SU-DHL-6 (cell line): ENCODE data around the gene WDR86.

Experiments
- H2AFZ ChIP-seq: fragments of 200-600 bp; sonication (generic); 2 replicates; pipeline ENCODE4 v1.6.1; 2014; ENCODE audit warnings: low read depth, mild to moderate bottlenecking, moderate library complexity, mixed read lengths, antibody characterized with exemption, low read length; ENCODE audit not compliant: severe bottlenecking
- H3F3A ChIP-seq: fragments of 200-600 bp; shearing (Covaris generic); 2 replicates; pipeline ENCODE4 v1.6.0; 2016; ENCODE audit warnings: antibody characterized with exemption, mild to moderate bottlenecking; ENCODE audit not compliant: insufficient read depth
- H3K27ac ChIP-seq: fragments of 200-600 bp; sonication (generic); 2 replicates; pipeline ENCODE4 v1.5.1; 2016; ENCODE audit warnings: low read depth, mild to moderate bottlenecking, low read length, moderate library complexity, mixed read lengths
- H3K27me3 ChIP-seq: fragments of 200-600 bp; sonication (generic), shearing (Covaris generic); 2 replicates; pipeline ENCODE4 v1.6.0; 2014; ENCODE audit warnings: mild to moderate bottlenecking, low read length
- H3K36me3 ChIP-seq: fragments of 200-600 bp; sonication (generic); 2 replicates; pipeline ENCODE4 v1.6.1; 2014; ENCODE audit warnings: mild to moderate bottlenecking, low read length, mixed read lengths
- H3K4me2 ChIP-seq: fragments of 300-600, 200-600 bp; shearing (Covaris generic), sonication (generic); 2 replicates; pipeline ENCODE4 v1.6.0; 2014; ENCODE audit warnings: low read length, low read depth, mild to moderate bottlenecking; ENCODE audit not compliant: poor library complexity, severe bottlenecking
- H3K4me3 ChIP-seq: fragments of 200-600 bp; sonication (generic); 2 replicates; pipeline ENCODE4 v1.5.1; 2014; ENCODE audit warnings: antibody characterized with exemption, low read length, mild to moderate bottlenecking, mixed read lengths; ENCODE audit not compliant: insufficient read depth, poor library complexity, severe bottlenecking
- H3K79me2 ChIP-seq: fragments of 200-600 bp; sonication (generic); 2 replicates; pipeline ENCODE4 v1.6.1; 2014; ENCODE audit warnings: mild to moderate bottlenecking, low read length, moderate library complexity; ENCODE audit not compliant: insufficient read depth
- H3K9ac ChIP-seq: fragments of 200-600 bp; sonication (generic); 2 replicates; pipeline ENCODE4 v1.7.0; 2014; ENCODE audit warnings: mild to moderate bottlenecking, low read length
- H3K9me2 ChIP-seq: fragments of 200-600 bp; sonication (generic); replicated peaks from 2 replicates; pipeline ENCODE4 v1.6.1; 2014; ENCODE audit warnings: low read length; ENCODE audit not compliant: insufficient read depth
- H3K9me3 ChIP-seq: fragments of 200-600 bp; sonication (generic); 2 replicates; pipeline ENCODE4 v1.6.1; 2014; ENCODE audit warnings: low read length, mixed read lengths; ENCODE audit not compliant: insufficient read depth
- H4K20me1 ChIP-seq: fragments of 200-600 bp; sonication (generic); 2 replicates; pipeline ENCODE4 v1.6.1; 2014; ENCODE audit warnings: low read depth, mild to moderate bottlenecking, antibody characterized with exemption, low read length, moderate library complexity, mixed read lengths
- EZH2phosphoT487 ChIP-seq: fragments of 200-600 bp; sonication (generic), shearing (Covaris generic); conservative IDR thresholded peaks from 2 replicates; pipeline ENCODE4 v1.6.1; 2018; ENCODE audit warnings: mild to moderate bottlenecking, antibody characterized with exemption, low read length, moderate library complexity, mixed read lengths
- TF ChIP-seq, protein P1 (sequence below): fragments of 200-600 bp; sonication (generic); IDR thresholded peaks from one replicate; pipeline ENCODE4 v1.5.1; 2017; ENCODE audit warnings: antibody characterized with exemption, mild to moderate bottlenecking, low read length, moderate library complexity; ENCODE audit not compliant: insufficient read depth, poor library complexity, severe bottlenecking

Gene WDR86

DNA sequence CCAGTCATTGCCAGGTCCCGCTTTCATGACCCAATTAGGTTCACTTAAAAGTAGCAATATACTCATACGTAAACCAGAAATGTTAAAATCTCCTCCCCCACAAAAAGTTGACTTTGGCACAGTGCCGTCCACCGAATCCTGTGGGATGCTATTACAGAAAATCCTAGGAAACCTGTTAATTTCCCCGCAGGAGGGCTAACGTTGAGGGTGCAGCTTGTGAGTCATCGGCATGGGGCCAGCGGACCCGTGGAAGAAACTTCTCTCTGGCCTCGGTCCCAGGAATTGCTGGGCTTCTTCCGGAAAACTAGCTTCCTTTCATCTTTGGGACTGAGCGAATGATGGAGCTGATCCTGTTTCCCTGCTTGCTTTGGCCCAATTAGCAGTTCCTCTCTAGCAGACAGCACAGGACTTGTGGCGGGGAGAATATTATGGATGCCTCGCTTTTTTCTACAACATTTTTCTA, 16.6 kb upstream of the WDR86 start:
- H3K4me2 ChIP-seq: no peak overlapping the region
- no peak overlapping the region for H2AFZ ChIP-seq
- H3K79me2 ChIP-seq: no peaks in the 10 kb centered on the region
- H3F3A ChIP-seq: no peaks in the 10 kb centered on the region
- TF ChIP-seq, protein P1, sequence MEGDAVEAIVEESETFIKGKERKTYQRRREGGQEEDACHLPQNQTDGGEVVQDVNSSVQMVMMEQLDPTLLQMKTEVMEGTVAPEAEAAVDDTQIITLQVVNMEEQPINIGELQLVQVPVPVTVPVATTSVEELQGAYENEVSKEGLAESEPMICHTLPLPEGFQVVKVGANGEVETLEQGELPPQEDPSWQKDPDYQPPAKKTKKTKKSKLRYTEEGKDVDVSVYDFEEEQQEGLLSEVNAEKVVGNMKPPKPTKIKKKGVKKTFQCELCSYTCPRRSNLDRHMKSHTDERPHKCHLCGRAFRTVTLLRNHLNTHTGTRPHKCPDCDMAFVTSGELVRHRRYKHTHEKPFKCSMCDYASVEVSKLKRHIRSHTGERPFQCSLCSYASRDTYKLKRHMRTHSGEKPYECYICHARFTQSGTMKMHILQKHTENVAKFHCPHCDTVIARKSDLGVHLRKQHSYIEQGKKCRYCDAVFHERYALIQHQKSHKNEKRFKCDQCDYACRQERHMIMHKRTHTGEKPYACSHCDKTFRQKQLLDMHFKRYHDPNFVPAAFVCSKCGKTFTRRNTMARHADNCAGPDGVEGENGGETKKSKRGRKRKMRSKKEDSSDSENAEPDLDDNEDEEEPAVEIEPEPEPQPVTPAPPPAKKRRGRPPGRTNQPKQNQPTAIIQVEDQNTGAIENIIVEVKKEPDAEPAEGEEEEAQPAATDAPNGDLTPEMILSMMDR: no peak
- no peak for TF ChIP-seq EZH2phosphoT487
- no peaks in the 10 kb centered on the region for H3K9me3 ChIP-seq
- no peaks in the 10 kb centered on the region for H3K9me2 ChIP-seq
- no peaks in the 10 kb centered on the region for H3K36me3 ChIP-seq
- H3K27ac ChIP-seq: no peak overlapping the region
- H3K27me3 ChIP-seq: no peaks in the 10 kb centered on the region
- no peaks in the 10 kb centered on the region for H4K20me1 ChIP-seq
- no peak overlapping the region for H3K9ac ChIP-seq
- no peak overlapping the region for H3K4me3 ChIP-seq

DNA sequence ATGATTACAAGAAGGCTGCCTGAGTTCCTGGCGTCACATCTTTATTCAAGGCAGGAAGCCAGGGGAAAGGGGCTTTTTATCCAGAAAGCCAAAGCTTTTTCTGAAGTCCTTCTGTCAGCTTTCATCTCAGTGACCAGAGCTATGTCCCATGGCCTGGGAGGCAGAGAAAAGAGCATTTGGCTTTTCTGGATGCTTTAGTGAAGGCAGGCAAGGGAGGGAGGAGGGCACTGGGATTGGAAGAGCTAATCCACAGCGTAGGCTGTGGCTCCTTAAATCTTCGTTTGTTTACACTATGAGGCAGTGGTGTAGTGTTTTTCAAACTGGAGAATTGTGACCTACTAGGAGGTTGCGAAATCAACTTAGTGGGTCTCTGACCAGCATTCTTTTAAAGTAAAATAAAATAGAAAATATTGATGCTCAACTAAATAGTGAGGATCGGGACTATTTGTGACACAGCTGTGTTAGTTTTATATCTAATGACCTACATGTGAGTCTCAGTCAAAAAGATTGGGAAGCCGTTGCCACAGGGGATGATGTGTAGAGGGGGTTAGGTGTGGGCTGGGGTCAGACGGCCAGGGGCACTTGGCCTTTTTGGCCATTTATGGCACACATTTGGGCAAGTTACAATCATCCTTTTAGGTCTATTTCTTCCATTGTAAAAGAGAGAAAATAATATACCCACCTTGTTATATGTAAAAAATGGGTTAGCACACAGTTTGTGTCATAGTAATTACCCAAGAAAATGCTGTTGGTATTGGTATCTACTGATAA, 16.0 kb upstream of the WDR86 start:
- H3K27me3 ChIP-seq: no peaks in the 10 kb centered on the region
- no peaks in the 10 kb centered on the region for H3F3A ChIP-seq
- H4K20me1 ChIP-seq: no peaks in the 10 kb centered on the region
- no peak overlapping the region for H3K9ac ChIP-seq
- no peak overlapping the region for H2AFZ ChIP-seq
- no peaks in the 10 kb centered on the region for H3K9me3 ChIP-seq
- no peak for TF ChIP-seq EZH2phosphoT487
- TF ChIP-seq, protein P1: no peak
- H3K4me2 ChIP-seq: no peak overlapping the region
- H3K36me3 ChIP-seq: no peaks in the 10 kb centered on the region
- no peak overlapping the region for H3K27ac ChIP-seq
- H3K79me2 ChIP-seq: no peaks in the 10 kb centered on the region
- H3K9me2 ChIP-seq: no peaks in the 10 kb centered on the region
- H3K4me3 ChIP-seq: no peak overlapping the region

DNA sequence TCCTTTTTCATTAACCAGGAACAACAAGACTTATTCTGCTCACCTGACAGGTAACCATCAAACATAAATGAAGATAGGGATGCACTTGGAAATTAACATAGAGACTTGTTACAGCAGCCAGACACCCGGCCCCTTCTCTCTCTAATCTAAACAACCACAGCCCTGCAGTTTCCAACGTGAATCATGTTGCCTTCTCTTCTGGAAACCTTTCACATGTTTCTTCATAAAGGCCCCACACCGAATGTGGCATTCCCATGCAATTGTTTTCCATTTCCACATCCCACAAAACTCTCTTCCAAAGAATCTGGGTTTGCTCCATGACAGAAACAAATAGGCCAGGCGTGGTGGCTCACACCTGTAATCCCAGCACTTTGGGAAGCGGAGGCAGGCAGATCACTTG, 15.0 kb upstream of the WDR86 start:
- H2AFZ ChIP-seq: no peak overlapping the region
- no peak overlapping the region for H3K27ac ChIP-seq
- TF ChIP-seq, protein P1: no peak
- no peak for TF ChIP-seq EZH2phosphoT487

More for the DNA sequence above, 15.0 kb upstream of the WDR86 start:
- Histone ChIP-seq H3K36me3 (no peaks in the 10 kb centered on the region), H3K9ac (no peak overlapping the region), H3K79me2 (no peaks in the 10 kb centered on the region), H3F3A (no peaks in the 10 kb centered on the region), H3K4me3 (no peak overlapping the region), H4K20me1 (no peaks in the 10 kb centered on the region), H3K27me3 (no peaks in the 10 kb centered on the region), H3K4me2 (no peak overlapping the region), H3K9me3 (no peaks in the 10 kb centered on the region; the same call in 1 of the 2 replicates), H3K9me2 (no peaks in the 10 kb centered on the region)
